GM10248 (cell line): ENCODE data around the gene CEP41.

ENCODE experiments used
- CTCF ChIA-PET: fragments of 300-600 bp; sonication (Branson Sonifier 250); formaldehyde crosslinking; extraction: SDS; loops from one replicate; lab custom pipeline; 2021; ENCODE audit warnings: antibody characterized with exemption; lab: Yijun Ruan, JAX
- POLR2A ChIA-PET: fragments of 350-650 bp; sonication (Branson Sonifier 250); formaldehyde crosslinking; extraction: SDS; loops from one replicate; lab custom pipeline; 2020; ENCODE audit warnings: antibody characterized with exemption; lab: Yijun Ruan, JAX
- DNase-seq: peaks from one replicate; pipeline ENCODE4 v3.0.0; 2012; ENCODE audit errors: extremely low spot score
- TF ChIP-seq, protein P1 (sequence below): IDR thresholded peaks from 2 replicates; pipeline ENCODE4 v1.5.1; 2012; ENCODE audit warnings: mild to moderate bottlenecking, low read depth; ENCODE audit errors: extremely low read depth, missing control alignments, control extremely low read depth

CEP41 gene

DNA sequence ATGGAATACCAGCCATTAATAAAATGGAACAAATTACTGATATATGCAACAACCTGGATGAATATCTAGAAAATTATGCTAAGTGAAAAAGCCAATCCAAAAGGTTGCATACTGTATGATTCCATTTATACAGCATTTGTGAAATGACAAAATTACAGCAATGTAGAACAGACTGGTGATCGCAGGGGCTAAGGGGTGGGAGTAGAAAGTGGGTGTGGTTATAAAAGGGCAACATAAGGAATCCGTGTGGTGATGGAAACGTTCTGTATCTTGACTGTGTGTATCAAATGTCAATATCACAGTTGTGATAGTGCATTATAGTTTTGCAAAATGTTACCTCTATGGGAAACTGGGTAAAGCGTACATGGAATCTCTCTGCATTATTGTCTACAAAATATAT is 15.0 kb downstream of the CEP41 start:
- POLR2A ChIA-PET = no interaction called here
- TF ChIP-seq, protein P1, sequence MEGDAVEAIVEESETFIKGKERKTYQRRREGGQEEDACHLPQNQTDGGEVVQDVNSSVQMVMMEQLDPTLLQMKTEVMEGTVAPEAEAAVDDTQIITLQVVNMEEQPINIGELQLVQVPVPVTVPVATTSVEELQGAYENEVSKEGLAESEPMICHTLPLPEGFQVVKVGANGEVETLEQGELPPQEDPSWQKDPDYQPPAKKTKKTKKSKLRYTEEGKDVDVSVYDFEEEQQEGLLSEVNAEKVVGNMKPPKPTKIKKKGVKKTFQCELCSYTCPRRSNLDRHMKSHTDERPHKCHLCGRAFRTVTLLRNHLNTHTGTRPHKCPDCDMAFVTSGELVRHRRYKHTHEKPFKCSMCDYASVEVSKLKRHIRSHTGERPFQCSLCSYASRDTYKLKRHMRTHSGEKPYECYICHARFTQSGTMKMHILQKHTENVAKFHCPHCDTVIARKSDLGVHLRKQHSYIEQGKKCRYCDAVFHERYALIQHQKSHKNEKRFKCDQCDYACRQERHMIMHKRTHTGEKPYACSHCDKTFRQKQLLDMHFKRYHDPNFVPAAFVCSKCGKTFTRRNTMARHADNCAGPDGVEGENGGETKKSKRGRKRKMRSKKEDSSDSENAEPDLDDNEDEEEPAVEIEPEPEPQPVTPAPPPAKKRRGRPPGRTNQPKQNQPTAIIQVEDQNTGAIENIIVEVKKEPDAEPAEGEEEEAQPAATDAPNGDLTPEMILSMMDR = no peak
- CTCF ChIA-PET = interaction anchor here (1.2 kb wide), 1 partner anchor 13 kb away, joined by 3 read pairs; no protein-coding TSS in a partner anchor
- DNase-seq = no peak

DNA sequence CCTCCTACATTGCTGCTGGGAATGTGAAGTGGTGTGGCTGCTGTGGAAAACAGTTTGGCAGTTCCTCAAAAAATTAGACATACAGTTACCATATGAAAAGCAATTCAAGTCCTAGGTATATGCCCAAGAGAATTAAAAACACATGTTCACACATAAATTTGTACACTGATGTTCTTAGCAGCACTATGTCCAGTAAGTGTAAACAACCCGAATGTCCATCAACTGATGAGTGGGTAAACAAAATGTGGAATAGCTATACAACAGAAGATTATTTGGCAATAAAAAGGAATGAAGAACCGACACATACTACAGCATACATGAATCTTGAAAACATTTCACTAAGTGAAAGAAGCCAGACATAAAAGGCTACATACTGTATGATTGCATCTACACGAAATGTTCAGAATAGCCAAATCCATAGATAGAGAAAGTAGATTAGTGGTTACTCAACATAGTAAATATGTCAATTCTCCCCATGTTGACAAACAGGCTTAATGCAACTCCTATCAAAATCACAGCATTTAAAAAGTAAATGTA is 17.2 kb downstream of the CEP41 start:
- ChIA-PET POLR2A (interaction anchor here (0.6 kb wide), 1 partner anchor 8 kb away, joined by 3 read pairs; no protein-coding TSS in a partner anchor), CTCF (interaction anchor here (1.2 to 2.8 kb wide), 3 partner anchors 9 to 18 kb away, joined by 3 to 14 read pairs (median 5); partner anchors contain the start of gene CEP41)
- TF ChIP-seq, protein P1 = no peak
- DNase-seq = no peak

DNA sequence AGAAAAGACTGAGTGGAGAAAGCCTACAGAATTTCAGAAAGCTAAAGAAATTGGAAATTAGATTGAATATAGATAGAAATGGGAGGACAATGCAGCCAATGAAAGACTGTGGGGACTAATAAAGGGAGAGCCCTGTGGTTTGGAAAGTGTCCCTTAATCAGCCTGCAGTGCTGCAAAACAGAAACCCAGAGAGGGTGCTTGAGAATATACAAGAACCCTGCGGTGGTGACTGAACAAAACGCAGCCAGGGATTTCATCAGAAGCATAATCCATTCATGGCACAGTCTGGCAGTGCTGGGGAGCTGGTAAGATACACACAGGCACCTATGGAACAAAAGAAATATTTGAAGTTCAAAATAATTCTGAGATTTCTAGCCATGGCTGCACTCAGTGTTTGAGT is 19.1 kb downstream of the CEP41 start:
- DNase-seq = no peak
- ChIA-PET CTCF (interaction anchor here (2.8 kb wide), 1 partner anchor 9 kb away, joined by 14 read pairs; no protein-coding TSS in a partner anchor), POLR2A (no interaction called here)
- TF ChIP-seq, protein P1 = no peak

DNA sequence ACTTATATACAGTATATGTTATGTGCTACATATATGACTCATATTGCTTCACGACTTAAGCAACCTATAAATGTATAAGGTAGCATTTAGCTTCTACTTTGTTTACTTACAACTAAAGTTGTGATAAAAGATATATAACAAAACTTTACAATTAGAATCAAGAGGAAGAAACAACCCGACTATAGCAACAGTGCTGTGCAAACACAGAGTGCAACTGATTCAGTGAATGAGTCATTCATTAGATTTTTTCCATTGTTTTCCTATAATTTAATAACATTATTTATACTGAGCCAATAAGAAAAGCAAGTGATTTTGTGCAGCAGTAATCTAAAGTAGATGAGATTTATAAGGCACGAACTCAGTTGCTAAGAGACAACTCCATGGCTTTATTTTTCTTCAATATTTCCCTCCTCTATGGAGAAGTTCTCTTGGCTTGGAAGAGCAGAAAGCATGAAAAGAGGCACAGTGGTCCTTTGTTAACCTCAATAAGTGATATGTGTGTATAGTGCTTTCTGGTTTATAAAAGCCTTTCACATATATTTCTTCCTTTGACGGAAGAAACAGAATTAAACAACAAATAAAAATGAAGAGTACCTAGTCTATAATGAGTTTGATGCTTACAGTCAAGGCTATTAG is 19.8 kb downstream of the CEP41 start:
- TF ChIP-seq, protein P1 = no peak
- ChIA-PET CTCF (no interaction called here), POLR2A (no interaction called here)
- no peak for DNase-seq

DNA sequence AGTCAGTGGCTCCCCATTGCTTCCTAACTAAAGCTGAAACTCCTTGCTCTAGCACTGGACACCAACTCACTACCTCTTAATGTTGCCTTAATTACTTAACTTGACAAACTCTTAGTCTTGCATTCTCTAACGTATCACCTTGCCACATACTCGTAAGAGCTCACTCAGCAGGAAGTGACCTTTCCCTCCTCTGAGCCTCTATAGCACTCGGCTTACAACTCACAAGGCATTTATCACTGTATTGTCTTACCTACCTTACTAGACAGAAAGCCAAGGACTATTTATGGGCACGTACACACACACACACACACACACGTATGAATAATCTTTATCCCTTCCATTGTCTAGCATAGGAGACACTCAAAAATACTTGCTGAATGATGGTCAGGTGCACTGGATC is 21.2 kb downstream of the CEP41 start:
- POLR2A ChIA-PET = no interaction called here
- no peak for DNase-seq
- CTCF ChIA-PET = no interaction called here

DNA sequence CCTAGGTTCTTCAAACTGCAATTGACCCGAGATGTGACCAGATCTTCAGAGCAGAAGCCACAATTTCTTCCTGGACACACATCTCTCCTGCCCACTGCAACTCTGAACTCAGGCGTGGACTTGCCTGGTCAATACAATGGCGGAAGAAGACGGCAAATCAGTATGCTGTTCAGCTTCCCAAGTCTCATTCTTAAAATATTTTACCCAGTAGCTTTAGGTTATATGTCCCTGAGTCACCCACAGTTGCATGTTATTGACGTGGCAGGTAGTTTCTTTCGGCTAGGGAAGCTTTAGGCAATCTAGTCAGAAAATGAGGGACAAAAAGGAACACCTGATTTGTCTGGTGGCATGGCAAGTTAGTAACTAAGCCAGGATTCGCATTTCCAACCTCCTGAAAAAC is 22.5 kb downstream of the CEP41 start:
- DNase-seq = no peak
- POLR2A ChIA-PET = no interaction called here
- TF ChIP-seq, protein P1 = no peak
- CTCF ChIA-PET = no interaction called here

More for the DNA sequence above, 21.2 kb downstream of the CEP41 start:
- TF ChIP-seq, protein P1 = no peak
